HCT116 (cell line): ENCODE results near the gene CREG2. TPM values are rescaled to one million over a fixed set of nuclear protein-coding genes. Genes with fewer than 3 reads are reported as not detected.

Experiments
- ATAC-seq: fragments of 200-7000 bp; cut with Tn5 transposase; 2 replicates; pipeline ENCODE4 v1.9.1; 2020; ENCODE audit warnings: mild to moderate bottlenecking, moderate library complexity
- BruUV-seq: library from RNA; stranded (reverse); fragments of 400-500 nt; replicated peaks from 2 replicates; lab custom pipeline; 2021; lab: Mats Ljungman, UMichigan
- CTCF ChIA-PET: fragments of 300-600 bp; sonication (Branson Sonifier 250); formaldehyde crosslinking; loops from one replicate; lab custom pipeline; 2021; ENCODE audit warnings: antibody characterized with exemption; lab: Charles Lee
- POLR2A ChIA-PET: fragments of 300-600, 350-600 bp; sonication (Branson Sonifier 250); formaldehyde crosslinking; loops from one replicate; lab custom pipeline; 2021; ENCODE audit warnings: antibody characterized with exemption; lab: Charles Lee
- RAD21 ChIA-PET, 2 experiments: fragments of 300-600 bp; sonication (Branson Sonifier 250); formaldehyde crosslinking; loops; one replicate each; lab custom pipeline; 2023; ENCODE audit warnings: low total read pairs in 2 of 2; ENCODE audit not compliant: uncharacterized antibody in 2 of 2, unreplicated experiment in 2 of 2, low non-redundant PET in 1 of 2; lab: Charles Lee
- DNase-seq: peaks from one replicate; pipeline ENCODE4 v3.0.0-alpha.2; 2010; ENCODE audit warnings: low read depth, low spot score
- H2AFZ ChIP-seq: fragments of 200-600 bp; shearing (Covaris generic), sonication (generic); 2 replicates; pipeline ENCODE4 v1.6.1; 2017; ENCODE audit warnings: low read depth, mixed run types, mixed read lengths, antibody characterized with exemption, low read length; ENCODE audit not compliant: poor library complexity, severe bottlenecking
- H3K27ac ChIP-seq: 2 replicates; pipeline ENCODE4 v1.5.1; 2012; ENCODE audit warnings: low read depth, low read length
- H3K27me3 ChIP-seq: fragments of 200-600 bp; sonication (generic); 2 replicates; pipeline ENCODE4 v1.6.1; 2016; ENCODE audit warnings: mixed run types, low read length, mixed read lengths; ENCODE audit not compliant: insufficient read depth
- H3K36me3 ChIP-seq, 2 experiments: fragments of 200-500 bp in 1 of 2; fragments of 200-600 bp in 1 of 2; sonication (Bioruptor generic) in 1 of 2; sonication (generic) in 1 of 2; 2 replicates each; pipeline versions ENCODE4 v1.5.1 to v1.6.1; 2014 to 2016; ENCODE audit warnings: low read length in 2 of 2, inconsistent platforms in 1 of 2, mixed read lengths in 1 of 2, mixed run types in 1 of 2; ENCODE audit not compliant: insufficient read depth in 2 of 2, control insufficient read depth in 1 of 2
- H3K4me1 ChIP-seq, 2 experiments: fragments of 200-600 bp in 1 of 2; sonication (generic) in 1 of 2; 2 replicates each; pipeline versions ENCODE4 v1.5.1 to v1.6.1; 2012 to 2017; ENCODE audit warnings: low read length in 2 of 2, inconsistent platforms in 1 of 2, mild to moderate bottlenecking in 1 of 2, mixed read lengths in 1 of 2, mixed run types in 1 of 2, moderate library complexity in 1 of 2; ENCODE audit not compliant: insufficient read depth in 2 of 2, control insufficient read depth in 1 of 2
- H3K4me2 ChIP-seq: fragments of 200-600 bp; sonication (generic); 2 replicates; pipeline ENCODE4 v1.6.1; 2017; ENCODE audit warnings: mixed run types, low read length, mixed read lengths
- H3K4me3 ChIP-seq, 2 experiments: fragments of 200-600 bp in 1 of 2; sonication (generic) in 1 of 2; replicated peaks in 1 of 2; 2 replicates each; pipeline ENCODE4 v1.5.1; 2011 to 2016; ENCODE audit warnings: low read length in 2 of 2, control low read depth in 1 of 2, low read depth in 1 of 2, mild to moderate bottlenecking in 1 of 2, mixed read lengths in 1 of 2, mixed run types in 1 of 2
- H3K79me2 ChIP-seq: fragments of 200-600 bp; sonication (generic); 2 replicates; pipeline ENCODE4 v1.6.1; 2017; ENCODE audit warnings: mild to moderate bottlenecking, mixed run types, low read length, moderate library complexity, mixed read lengths; ENCODE audit not compliant: insufficient read depth
- H3K9ac ChIP-seq: fragments of 200-600 bp; sonication (generic); 2 replicates; pipeline ENCODE4 v1.6.1; 2016; ENCODE audit warnings: low read length, mixed read lengths
- H3K9me2 ChIP-seq: fragments of 200-600 bp; sonication (generic), shearing (Covaris generic); 2 replicates; pipeline ENCODE4 v1.6.1; 2017; ENCODE audit warnings: mixed run types, mild to moderate bottlenecking, moderate library complexity; ENCODE audit not compliant: insufficient read depth
- H3K9me3 ChIP-seq, 2 experiments: fragments of 200-500 bp in 1 of 2; fragments of 200-600 bp in 1 of 2; sonication (Bioruptor generic) in 1 of 2; sonication (generic) in 1 of 2; 2 replicates each; pipeline ENCODE4 v1.6.1; 2014 to 2017; ENCODE audit warnings: low read length in 2 of 2, mixed read lengths in 2 of 2, inconsistent platforms in 1 of 2, low read depth in 1 of 2, mild to moderate bottlenecking in 1 of 2, mixed run types in 1 of 2, moderate library complexity in 1 of 2; ENCODE audit not compliant: control insufficient read depth in 1 of 2, insufficient read depth in 1 of 2
- H4K20me1 ChIP-seq: fragments of 200-600 bp; sonication (generic), shearing (Covaris generic); 2 replicates; pipeline ENCODE4 v1.6.1; 2017; ENCODE audit warnings: mixed run types, mild to moderate bottlenecking, moderate library complexity; ENCODE audit not compliant: insufficient read depth
- ATF3 ChIP-seq: IDR thresholded peaks from 2 replicates; pipeline ENCODE4 v1.6.1; 2012
- CBX3 ChIP-seq: IDR thresholded peaks from 2 replicates; pipeline ENCODE4 v1.6.1; 2012; ENCODE audit warnings: low read depth
- CEBPB ChIP-seq: IDR thresholded peaks from 2 replicates; pipeline ENCODE4 v1.6.1; 2012; ENCODE audit warnings: low read depth
- CTCF ChIP-seq, 3 experiments: fragments of 200-600 bp in 1 of 3; sonication (generic) in 1 of 3; IDR thresholded peaks in 2 of 3; conservative IDR thresholded peaks in 1 of 3; 2 replicates each; pipeline ENCODE4 v1.5.1; 2012 to 2017; ENCODE audit warnings: low read depth in 2 of 3, low read length in 2 of 3, antibody characterized with exemption in 1 of 3, borderline replicate concordance in 1 of 3, control low read depth in 1 of 3, mild to moderate bottlenecking in 1 of 3, mixed read lengths in 1 of 3, mixed run types in 1 of 3, moderate library complexity in 1 of 3; ENCODE audit not compliant: insufficient read depth in 1 of 3
- ELF1 ChIP-seq: IDR thresholded peaks from 2 replicates; pipeline ENCODE4 v1.6.1; 2012; ENCODE audit warnings: low read depth, borderline replicate concordance
- JUND ChIP-seq: IDR thresholded peaks from 2 replicates; pipeline ENCODE4 v1.6.1; 2012
- MAX ChIP-seq: IDR thresholded peaks from 2 replicates; pipeline ENCODE4 v1.6.1; 2012
- POLR2A ChIP-seq: IDR thresholded peaks from 2 replicates; pipeline ENCODE4 v1.7.0; 2011; ENCODE audit warnings: borderline replicate concordance; ENCODE audit not compliant: insufficient read depth, insufficient read length; ENCODE audit errors: extremely low read depth
- POLR2AphosphoS5 ChIP-seq: IDR thresholded peaks from 2 replicates; pipeline ENCODE4 v1.6.1; 2011; ENCODE audit warnings: mild to moderate bottlenecking, low read depth, low read length, moderate library complexity
- REST ChIP-seq: IDR thresholded peaks from 2 replicates; pipeline ENCODE4 v1.6.1; 2012; ENCODE audit warnings: low read depth
- SIN3A ChIP-seq: IDR thresholded peaks from 2 replicates; pipeline ENCODE4 v1.6.1; 2012; ENCODE audit warnings: low read depth
- SP1 ChIP-seq: IDR thresholded peaks from 2 replicates; pipeline ENCODE4 v1.6.1; 2012; ENCODE audit warnings: low read depth
- SRF ChIP-seq: IDR thresholded peaks from 2 replicates; pipeline ENCODE4 v1.6.1; 2012; ENCODE audit warnings: low read depth
- YY1 ChIP-seq: IDR thresholded peaks from 2 replicates; pipeline ENCODE4 v1.6.1; 2011; ENCODE audit warnings: low read length, low read depth, moderate library complexity, mild to moderate bottlenecking; ENCODE audit not compliant: insufficient replicate concordance; ENCODE audit errors: extremely low read depth
- ZBTB33 ChIP-seq: IDR thresholded peaks from 2 replicates; pipeline ENCODE4 v1.6.1; 2011; ENCODE audit warnings: mild to moderate bottlenecking, low read length, moderate library complexity; ENCODE audit not compliant: insufficient replicate concordance; ENCODE audit errors: extremely low read depth
- ZFX ChIP-seq: fragments of 450-650 bp; IDR thresholded peaks from 2 replicates; pipeline ENCODE4 v1.6.1; 2017
- intact Hi-C: fragments of 100-400 bp; cut with micrococcal nuclease; formaldehyde crosslinking; loops from 2 replicates; pipeline ENCODE4 v1.10.0; 2022
- total RNA-seq: library from RNA; stranded (reverse); gene quantifications from one replicate; pipeline ENCODE4 v1.2.1, GENCODE V29; 2021; ENCODE audit not compliant: unreplicated experiment

Gene CREG2
- total RNA-seq, 1 experiment from 2014 or later = 0.12 TPM

- H3K79me2 ChIP-seq = no peaks in the 10 kb centered on the region
- ChIA-PET RAD21 (no interaction called here), POLR2A (no interaction called here), CTCF (no interaction called here)
- H3K9me3 ChIP-seq = no peaks in the 10 kb centered on the region
- H3K4me3 ChIP-seq = no peak overlapping the region
- H3K4me1 ChIP-seq = peaks cover 3 to 10% of the 10 kb centered on the region in 2 experiments; a peak in 2 of 4 replicates
- H3K36me3 ChIP-seq = no peaks in the 10 kb centered on the region
- BruUV-seq = no TSS peak
- no peaks in the 10 kb centered on the region for H3K9me2 ChIP-seq
- DNase-seq = no peak
- intact Hi-C loops = loop anchor here (5.0 kb wide), 1 partner anchor 353 kb away; the partner anchor contains the start of gene MAP4K4
- no peak overlapping the region for H3K27ac ChIP-seq
- TF ChIP-seq MAX (no peak), SP1 (no peak), ZBTB33 (no peak), ZFX (no peak), POLR2A (no peak), SRF (no peak), CEBPB (no peak), YY1 (no peak), ATF3 (no peak), SIN3A (no peak), POLR2AphosphoS5 (no peak), CTCF (IDR thresholded peaks at IDR 0.05 in 2 of 3, conservative IDR thresholded peaks at IDR 0.05 in 1 of 3; ENCODE audit: borderline replicate concordance in 1 of 3, insufficient read depth in 1 of 3, low read depth in 2 of 3, low read length in 2 of 3) (no peak), REST (no peak), ELF1 (no peak), JUND (no peak), CBX3 (no peak)
- no peaks in the 10 kb centered on the region for H3K27me3 ChIP-seq
- ATAC-seq = no peak
- no peak overlapping the region for H2AFZ ChIP-seq
- H4K20me1 ChIP-seq = no peaks in the 10 kb centered on the region
- no peak overlapping the region for H3K9ac ChIP-seq
- no peak overlapping the region for H3K4me2 ChIP-seq
These were observed 43.2 kb downstream of the CREG2 start for GRCh38 chr2:101344137-101344536.
